GM19395 (cell line): Measurements from ENCODE around the gene TMEM240.

Experiments used
- ATAC-seq: cut with Tn5 transposase; IDR thresholded peaks from one replicate; pipeline ENCODE4 v1.9.1; 2021; ENCODE audit warnings: mild to moderate bottlenecking, moderate library complexity; ENCODE audit not compliant: unreplicated experiment

Gene TMEM240

DNA sequence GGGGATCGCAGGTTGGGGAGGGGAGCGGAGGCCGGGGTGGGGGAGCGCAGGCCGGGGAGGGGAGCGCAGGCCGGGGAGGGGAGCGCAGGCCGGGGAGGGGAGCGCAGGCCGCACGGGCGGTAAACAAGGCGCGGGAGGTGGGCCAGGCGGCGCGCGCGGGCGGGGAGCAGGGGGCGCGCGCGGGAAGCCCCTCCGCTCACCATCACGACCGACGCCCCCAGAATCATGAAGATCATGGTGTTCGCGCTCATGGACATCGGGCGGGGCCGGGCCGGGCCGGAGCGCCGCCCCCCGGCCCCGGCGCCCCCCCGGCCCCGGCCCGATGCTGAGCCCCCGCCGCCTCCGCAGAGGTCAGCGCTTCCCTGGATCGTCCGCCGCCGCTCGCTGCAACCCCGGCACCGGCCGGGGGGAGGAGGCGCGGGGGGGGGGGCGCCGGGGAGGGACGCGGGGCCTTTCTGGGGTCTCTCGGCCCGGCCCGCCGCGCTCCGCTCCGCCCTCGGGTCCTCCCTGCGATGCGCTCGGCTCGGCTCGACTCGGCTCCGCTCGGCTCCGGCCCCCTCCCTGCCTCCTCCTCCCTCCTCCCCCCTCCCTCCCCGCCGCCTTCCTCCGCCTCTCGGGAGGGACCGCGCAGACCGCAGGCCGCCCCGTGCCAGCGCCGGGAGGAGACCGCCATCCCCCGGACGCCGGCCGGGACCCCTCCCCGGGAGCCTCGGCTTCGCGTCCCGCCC is at the start of gene TMEM240:
Gene TMEM240 (minus strand): TSS at position 535 of the 728 bp plus-strand sequence. CDS start 278 bp downstream, at position 257.
- ATAC-seq, result no peak

DNA sequence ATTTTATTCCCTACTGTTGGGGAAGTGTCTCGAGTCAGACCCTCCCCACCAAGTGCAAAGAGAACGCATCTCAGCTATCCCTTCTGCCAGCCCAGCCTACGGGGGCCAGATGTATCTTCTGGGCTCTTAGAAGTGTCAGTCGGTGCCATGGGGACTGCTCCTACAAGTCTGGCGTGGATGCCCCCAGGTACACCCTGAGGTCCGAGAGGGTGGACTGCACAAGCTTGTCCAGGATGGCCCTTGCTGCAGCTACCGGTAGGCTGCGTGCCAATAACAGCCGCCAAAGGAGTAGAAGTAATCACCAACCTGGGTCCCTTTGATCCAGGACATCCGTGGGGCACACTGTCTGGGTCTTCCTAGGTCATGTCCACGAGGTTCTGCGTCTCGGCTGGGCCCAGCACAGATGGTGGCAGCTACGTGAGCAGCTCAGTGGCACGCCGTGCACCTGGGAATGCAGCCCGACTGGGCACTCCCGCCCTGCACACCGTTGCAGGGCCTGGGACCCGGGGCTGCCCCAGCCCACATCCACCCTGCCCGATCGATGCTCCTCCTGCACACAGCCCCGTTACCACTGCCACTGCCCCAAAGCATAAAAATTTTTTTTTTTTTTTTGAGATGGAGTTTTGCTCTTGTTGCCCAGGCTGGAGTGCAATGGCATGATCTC is 43.1 kb upstream of the TMEM240 start:
- no peak for ATAC-seq

DNA sequence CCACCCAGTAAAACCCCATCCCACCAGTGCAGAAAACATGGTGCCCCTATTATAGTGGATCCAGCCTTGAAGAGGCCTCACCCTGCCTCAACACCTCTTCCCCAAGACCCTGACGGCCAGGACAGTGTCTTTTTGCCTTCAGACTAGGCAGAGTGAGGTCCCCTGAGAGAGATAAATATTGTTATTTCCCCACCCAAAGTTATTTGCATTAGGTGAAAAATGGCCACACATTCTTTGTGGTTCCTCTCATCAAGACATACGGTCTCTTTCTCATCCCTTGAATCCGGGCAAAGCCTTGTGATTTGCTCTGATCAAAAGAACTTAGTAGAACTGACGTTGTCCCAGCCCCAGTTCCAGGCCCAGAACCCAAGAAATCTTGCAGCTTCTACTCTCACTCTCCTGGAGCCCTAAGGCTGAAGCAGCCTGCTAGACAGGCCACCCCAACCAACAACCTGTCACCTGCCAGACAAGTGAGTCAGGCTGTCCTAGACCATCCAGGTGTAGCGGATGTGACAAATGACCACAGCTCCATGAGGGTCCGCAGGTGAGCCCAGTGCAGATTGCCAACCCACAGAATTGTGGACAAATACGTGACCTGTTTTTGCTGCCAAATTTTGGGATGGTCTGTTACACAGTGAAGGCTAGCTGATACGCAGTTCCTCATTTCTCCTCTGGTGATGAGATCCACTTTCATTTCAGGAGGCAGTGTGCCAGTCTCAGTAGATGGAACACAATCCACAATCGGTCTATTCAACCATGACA is 42.3 kb upstream of the TMEM240 start:
- ATAC-seq, result no peak

DNA sequence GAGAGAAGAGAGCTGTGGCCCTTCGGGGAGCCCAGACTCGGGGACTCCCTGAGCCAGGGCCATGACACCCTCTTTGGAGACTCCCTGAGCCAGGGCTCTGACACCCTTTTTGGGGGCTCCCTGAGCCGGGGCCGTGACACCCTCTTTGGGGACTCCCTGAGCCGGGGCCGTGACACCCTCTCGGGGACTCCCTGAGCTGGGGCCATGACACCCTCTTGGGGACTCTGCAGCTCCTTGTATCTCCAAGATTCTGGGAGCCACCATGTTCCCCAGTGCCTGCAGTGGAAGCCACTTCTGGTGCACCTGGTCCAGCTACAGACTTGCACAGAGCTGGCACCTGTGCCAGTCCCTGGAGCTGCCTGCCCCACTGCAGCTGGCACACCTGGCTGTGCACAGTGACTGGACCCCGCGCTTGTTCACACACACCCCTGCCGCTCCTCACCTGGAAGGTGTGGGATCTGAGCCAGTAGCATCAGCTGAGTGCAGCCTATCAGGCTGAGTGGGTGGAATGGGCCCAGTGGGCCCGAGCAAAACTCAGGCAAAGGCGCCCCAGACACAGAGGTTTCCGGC is 38.0 kb upstream of the TMEM240 start:
- ATAC-seq, result no peak

DNA sequence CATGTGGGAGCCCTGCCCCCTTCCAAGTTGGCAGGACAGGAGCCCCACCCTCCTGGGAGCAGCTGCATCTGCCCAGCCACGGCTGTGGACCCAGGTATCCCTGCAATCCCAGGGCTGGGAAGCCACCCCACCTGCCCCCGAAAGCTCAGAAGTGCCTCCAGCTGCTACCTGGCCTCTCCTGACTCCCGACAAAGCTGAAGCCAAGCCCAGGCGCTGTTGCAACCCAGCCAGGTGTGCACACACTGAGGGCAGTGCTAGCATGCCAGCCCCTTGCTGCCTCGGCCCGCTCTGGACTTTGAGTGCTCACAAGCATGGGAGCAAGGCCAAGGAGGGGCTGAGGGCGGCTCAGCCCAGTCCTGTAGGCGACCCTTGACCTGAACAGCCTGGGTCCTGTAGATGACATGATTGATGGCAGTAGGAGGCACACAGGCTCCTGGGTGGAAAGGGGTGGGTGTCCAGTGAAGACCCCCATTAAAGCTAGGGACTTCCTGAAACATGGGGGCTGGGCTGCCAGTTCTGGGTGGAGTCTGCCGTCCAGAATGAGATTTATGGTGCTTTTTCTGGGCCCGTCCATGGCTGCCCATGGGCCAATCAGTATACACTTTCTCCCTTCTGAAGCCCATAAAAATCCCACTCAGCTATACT is 37.1 kb upstream of the TMEM240 start:
- no peak for ATAC-seq

DNA sequence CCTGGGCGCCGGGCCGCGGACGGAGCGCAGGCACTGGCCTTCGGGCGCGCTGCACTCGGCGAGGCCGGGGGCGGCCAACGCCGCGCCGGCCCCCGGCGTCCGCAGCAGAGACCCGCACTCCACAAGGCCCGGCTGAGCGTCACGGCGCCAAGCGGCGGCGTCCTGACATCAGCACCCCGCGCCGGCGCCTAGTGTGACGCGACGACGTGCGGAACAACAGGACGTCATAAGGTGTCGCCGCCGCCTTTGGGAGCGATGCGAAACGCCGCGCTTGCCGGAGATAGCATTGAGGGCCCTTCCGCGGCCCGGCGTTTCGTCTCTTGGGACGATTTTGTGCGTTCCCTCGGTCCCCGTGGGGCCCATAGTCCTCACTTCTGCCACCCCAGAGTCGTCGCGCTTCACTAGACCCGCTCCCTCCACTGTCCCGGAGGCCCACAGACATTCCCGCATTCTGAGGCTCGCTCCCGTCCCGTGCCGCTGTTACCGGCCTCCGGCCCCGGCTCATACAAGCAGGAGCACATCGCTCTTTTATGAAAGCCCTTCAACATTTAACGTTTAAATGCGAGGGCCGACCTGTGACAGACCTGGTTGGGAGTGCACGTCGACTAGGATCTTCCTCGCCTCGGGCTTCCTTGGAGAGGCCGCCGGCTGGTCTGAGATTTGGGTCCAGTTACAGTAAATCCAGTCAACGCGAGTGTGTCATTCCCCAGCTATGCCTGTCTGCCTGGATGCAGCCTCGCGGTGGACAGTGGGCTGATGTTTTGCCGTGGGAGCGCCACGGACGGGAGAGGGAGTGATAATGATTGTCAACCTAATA is 34.5 kb upstream of the TMEM240 start, which contains the start of gene SSU72:
Gene SSU72 (minus strand): TSS at position 143 of the 817 bp plus-strand sequence. CDS start 306 bp downstream, outside the sequence.
- ATAC-seq, result peak; percentile 77

DNA sequence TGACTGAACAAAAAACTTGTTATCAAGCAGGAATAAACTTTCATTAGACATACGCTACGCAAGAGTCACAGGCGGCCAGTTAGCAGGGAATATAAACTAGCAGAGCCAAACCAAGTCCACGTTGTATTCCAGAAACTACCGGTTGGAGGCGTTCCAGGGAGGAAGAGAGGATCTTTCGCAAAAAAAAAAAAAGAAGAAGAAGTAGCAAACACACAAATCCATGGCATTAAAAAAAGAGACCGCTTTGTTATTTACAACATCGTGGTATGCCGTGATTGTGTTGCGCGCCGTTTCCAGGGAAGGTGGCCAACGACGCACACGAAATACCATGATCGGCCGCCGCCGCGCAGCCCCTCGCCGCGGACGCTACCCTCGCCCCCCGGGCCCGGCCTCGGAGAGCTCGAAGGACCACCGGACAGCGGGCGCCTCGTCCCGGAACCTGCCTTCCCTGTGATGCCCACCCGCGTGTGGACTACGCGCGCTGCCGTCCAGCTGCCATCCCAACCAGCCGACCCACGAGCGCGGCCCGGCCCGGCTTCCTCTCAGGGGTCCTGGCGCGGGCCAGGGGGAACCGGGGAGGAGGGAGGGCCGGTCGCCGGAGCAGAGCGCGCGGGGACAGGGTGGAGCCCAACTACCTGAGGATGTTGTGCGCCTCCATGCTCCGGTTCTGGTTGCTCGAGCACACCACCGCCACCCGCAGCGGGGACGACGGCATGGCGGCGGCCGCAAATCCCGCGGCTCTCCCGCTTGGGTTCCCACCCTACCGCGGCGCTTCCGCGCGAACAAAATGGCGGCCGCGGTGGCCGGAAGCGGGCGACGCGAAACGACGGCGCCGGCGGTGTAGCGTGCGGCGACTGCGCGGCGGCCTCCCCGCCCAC is 33.7 kb upstream of the TMEM240 start:
- peak; percentile 58 for ATAC-seq

DNA sequence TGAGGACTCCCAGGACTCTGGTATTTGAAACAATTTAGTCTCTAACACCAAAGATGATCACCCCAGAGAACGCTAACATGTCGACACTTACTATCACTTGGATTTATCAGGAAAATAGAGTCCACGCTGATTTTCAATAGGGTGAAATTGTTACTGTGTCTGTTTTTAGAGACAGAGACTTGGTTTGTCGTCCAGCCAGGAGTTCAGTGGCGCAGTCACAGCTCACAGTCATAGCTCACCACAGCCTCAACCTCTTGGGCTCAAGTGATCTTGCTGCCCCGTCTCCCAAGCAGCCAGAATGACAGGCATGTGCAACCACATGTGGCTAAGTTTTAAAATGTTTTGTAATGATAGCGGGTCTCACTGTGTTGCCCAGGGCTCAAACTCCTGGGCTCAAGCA is 28.9 kb upstream of the TMEM240 start:
- no peak for ATAC-seq

DNA sequence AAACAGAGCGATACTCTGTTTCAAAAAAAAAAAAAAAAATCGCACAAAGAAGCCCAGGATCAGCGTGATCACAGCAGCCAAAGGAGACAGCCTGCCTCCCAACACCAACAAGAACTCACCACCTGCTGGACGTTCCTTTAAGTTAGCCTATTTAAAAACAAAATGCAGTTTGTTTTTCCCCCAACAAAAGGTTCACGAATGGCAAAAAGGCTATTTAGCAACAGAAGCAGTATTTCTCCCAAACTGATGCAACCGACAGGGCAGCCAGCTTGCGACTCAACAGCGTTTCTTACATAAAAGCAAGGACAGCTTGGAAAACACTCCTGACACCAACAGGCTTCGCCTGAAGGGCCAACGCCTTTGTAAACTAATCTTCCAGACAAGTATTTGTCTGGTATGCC is 27.5 kb upstream of the TMEM240 start:
- no peak for ATAC-seq

DNA sequence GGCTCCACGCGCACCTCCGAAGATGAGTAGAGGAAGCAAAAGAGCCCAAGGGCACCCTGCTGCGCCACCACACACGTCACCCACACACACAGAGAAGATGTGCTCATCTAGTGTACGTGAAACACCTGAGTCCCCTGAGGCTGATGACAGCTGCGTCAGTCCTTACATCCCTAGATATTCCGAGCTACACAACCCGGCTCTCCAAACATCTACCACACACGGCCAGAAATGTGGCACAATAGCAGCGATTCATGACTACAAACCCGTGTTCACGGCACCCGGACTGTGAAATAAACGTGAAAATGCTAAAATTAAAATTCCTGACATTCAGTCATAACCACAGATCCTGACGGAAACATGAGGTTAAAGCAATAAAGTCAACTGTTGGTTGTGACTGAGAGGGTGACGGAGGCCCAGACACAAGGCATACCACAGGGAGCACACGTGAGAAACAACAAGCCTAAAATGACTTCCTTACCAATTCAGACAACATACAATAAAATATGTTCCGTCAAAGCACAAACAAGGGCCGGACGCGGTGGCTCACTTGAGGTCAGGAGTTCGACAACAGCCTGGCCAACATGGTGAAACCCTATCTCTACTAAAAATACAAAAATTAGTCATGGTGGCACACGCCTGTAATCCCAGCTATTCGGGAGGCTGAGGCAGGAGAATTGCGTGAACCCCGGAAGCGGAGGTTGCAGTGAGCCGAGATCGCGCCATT is 26.9 kb upstream of the TMEM240 start:
- ATAC-seq, result no peak

DNA sequence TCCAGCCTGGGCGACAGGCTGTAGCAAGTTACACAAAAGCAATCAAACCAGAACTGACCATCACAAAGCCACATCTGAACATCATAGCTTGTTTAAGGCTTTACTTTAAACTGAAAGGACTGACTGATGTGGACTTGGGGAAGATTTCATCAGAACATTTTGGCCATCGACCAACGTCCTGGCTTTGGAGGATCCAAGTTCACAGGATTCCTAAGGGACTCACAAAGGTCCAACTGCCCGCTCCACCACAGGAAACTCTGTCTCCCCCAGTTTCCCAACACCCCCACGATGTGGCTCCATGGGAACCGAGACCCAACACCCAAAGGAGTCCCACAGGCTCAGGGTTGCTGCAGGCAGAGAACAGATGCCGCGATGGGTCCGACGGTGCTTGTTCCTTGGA is 24.9 kb upstream of the TMEM240 start:
- ATAC-seq, result no peak

DNA sequence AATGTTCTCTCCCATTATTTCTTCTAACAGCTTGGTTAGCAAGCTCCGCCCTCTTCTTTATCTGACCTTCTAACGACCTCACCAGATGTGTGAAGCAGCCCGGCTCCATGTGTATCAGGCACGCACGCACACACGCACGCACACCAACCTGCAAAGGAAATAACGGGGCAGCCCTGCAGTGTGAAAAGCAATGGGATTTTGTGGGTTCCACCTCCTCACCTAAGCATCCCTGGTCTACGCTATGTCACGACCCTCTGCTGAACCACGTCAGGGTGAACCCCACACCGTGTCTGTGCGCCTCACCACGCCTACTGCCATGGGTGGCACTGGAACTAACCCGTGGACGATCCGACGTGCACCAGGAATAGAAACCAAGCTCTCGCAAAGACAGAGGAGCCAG is 23.8 kb upstream of the TMEM240 start:
- ATAC-seq, result no peak

DNA sequence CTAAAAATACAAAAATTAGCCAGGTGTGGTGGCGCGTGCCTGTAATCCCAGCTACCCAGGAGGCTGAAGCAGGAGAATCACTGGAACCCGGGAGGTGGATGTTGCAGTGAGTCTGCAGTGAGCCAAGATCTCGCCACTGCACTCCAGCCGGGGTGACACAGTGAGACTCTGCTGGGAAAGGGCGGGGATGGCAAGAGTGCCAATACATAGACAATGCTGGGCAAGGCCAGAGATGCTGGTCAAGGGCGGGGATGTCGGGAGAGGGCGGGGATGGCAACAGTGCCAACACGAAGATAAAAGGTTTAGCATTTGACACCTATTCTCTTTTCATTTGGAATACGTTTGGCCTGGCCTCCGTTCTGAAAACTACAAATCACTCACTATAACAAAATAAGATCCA is 23.3 kb upstream of the TMEM240 start:
- ATAC-seq, result no peak

DNA sequence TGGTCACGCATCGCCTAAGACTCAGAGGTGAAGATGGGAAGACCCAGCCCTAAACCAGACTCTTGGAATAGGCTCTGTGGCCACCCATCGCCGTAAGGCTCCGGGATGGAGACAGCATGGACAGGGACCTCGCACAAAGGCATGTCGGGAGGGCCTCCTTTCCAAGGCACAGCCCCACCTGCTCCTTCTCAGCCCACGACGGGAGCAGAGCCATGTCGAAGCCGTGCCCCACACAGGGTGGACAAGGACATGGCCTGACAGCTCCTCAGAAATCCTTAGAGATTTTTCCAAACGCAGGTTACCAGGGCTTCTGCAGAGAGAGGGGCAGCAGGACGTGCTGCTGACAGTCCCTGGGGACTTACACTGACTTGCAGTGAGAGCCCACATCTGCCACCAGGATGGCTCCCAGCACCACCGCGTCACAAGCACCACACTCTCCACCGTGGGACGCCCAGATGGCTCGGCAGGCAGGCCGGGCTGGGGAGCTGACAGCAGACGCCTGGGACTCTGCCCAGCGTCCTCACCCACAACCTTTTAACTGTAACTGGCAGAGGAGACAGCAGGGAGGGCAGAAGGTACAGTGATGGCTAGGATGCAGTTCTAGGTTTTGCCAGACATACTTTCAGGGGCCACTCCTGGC is 22.3 kb upstream of the TMEM240 start:
- no peak for ATAC-seq

DNA sequence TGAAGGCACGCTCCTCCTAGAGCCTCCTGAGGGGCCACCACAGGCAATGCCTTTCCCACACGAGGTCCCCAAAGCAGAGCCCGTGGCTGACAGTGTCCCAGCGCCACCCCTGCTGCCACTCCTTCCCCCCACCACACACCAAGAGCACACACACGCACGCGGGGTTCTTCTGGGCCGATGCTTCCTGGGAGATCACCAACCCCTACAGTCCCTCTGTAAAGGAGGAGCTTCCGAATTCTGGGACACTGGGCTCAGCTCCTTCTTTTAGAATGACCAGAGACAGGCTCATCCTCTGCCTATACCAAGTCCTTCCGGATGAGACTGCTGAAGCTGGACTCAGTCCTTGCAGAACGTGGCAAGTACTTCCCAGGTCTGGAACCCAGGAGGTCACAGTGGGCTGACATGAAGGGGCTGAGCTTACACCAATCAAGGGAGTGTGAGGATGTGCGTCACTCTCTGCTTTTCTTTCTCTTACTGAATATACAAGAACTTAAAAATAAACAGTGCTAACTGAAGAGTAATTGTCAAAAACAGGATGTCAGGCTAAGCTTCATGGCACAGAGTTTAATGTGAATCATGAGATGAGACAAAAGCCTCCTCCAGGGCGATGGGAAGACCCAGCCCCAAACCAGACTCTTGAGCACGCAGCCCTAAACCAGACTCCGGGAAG is 21.5 kb upstream of the TMEM240 start:
- no peak for ATAC-seq

DNA sequence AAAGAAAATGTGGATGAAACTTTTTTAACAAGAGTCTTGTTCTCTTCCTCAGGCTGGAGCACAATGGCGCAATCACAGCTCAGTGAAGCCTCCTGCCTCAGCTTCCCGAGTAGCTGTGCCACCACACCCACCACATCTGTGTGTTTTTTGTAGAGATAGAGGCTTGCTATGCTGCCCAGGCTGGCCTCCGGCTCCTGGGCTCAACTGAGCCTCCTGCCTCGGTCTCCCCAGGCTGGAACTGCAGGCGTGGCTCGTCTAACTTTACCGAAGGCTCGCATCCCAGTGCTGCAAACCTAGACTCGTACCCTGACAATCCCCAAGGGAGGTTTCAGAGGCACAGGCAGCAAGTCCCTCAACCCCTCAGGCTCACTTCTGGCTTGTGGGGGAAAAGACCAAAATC is 19.8 kb upstream of the TMEM240 start:
- no peak for ATAC-seq

DNA sequence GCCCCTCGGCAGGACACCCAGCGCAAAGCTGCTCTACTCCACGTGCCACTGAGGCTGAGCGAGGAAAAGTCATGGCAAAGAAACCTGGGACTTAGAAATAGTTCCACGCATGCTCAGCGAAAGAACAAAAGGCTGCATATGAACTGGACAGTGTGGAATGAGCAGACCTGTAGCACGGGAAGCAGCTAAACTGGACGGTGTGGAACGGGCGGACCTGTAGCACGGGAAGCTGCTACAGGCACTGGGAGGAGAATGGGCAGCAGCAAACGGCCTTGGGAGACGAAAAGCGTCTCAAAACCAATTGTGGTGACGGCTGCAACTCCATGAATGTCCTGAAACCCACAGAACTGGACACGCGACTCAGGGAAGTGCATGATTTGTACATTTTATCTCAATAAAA is 18.6 kb upstream of the TMEM240 start:
- no peak for ATAC-seq
